ENCODE data around the gene CTIF.
"Not testable (repeated sequence)": the region's sequence is repeated elsewhere in the genome, so short reads cannot be mapped to it uniquely, and the experiment has no call there.

The CTIF gene

GRCh38 chr18:48649231-48649630 is 110.4 kb downstream of the CTIF start:
- no peak for DNase-seq

- not testable (repeated sequence) for DNase-seq
Measured at GRCh38 chr18:48654591-48654990, 115.8 kb downstream of the CTIF start.

- no peak for DNase-seq
Measured at GRCh38 chr18:48655508-48655907, 116.7 kb downstream of the CTIF start.

GRCh38 chr18:48656176-48656575 is 117.3 kb downstream of the CTIF start:
- DNase-seq: no peak

- DNase-seq: no peak
Measured at GRCh38 chr18:48656582-48656981, 117.8 kb downstream of the CTIF start.

GRCh38 chr18:48657447-48658120 is 118.8 kb downstream of the CTIF start:
- DNase-seq: no peak

GRCh38 chr18:48658721-48659120 is 119.9 kb downstream of the CTIF start:
- no peak for DNase-seq

GRCh38 chr18:48659188-48660009 is 120.6 kb downstream of the CTIF start:
- no peak for DNase-seq

GRCh38 chr18:48660346-48661228 is 121.8 kb downstream of the CTIF start:
- DNase-seq: no peak

GRCh38 chr18:48661421-48661820 is 122.6 kb downstream of the CTIF start:
- no peak for DNase-seq

- no peak for DNase-seq
Measured at GRCh38 chr18:48662011-48662661, 123.3 kb downstream of the CTIF start.

GRCh38 chr18:48663096-48663930 is 124.5 kb downstream of the CTIF start:
- DNase-seq: no peak

GRCh38 chr18:48663931-48664847 is 125.4 kb downstream of the CTIF start:
- peak; percentile 65 for DNase-seq

GRCh38 chr18:48665654-48666053 is 126.8 kb downstream of the CTIF start:
- DNase-seq: no peak

- DNase-seq: no peak
Measured at GRCh38 chr18:48666613-48667012, 127.8 kb downstream of the CTIF start.

GRCh38 chr18:48667276-48668254 is 128.7 kb downstream of the CTIF start:
- DNase-seq: no peak

- DNase-seq: no peak
Measured at GRCh38 chr18:48668466-48669179, 129.8 kb downstream of the CTIF start.

- no peak for DNase-seq
Measured at GRCh38 chr18:48669180-48669675, 130.4 kb downstream of the CTIF start.

Measured in activated CD4-positive, alpha-beta T cell treated with anti-CD3 and anti-CD28 coated beads, Interleukin-2, Interleukin-6, amounts not matched to agents 100 ng/mL and 50 ng/mL, durations not matched to agents 16 hours and 8 hours (primary cell).